ENCODE measurements around the gene LAMTOR1.

DNA sequence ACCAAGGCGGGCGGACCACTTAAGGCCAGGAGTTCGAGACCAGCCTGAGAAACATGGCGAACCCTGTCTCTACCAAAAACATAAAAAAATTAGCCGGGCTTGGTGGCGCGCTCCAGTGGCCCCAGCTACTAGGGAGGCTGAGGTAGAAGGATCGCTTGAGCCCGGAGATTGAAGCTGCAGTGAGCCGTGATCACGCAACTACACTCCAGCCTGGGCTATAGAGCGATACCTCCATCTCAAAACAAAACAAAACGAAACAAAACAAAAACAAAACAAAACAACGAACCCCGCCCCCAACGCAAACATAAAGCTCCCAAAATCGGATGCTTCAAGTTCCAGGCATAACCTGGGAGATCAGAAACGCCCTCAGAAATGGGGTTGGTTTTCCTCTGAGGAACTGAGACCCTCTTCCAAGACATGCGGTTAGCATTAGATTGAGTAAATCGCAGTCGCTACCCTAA, 21.9 kb downstream of the LAMTOR1 start:
- TF ChIP-seq, protein P1, sequence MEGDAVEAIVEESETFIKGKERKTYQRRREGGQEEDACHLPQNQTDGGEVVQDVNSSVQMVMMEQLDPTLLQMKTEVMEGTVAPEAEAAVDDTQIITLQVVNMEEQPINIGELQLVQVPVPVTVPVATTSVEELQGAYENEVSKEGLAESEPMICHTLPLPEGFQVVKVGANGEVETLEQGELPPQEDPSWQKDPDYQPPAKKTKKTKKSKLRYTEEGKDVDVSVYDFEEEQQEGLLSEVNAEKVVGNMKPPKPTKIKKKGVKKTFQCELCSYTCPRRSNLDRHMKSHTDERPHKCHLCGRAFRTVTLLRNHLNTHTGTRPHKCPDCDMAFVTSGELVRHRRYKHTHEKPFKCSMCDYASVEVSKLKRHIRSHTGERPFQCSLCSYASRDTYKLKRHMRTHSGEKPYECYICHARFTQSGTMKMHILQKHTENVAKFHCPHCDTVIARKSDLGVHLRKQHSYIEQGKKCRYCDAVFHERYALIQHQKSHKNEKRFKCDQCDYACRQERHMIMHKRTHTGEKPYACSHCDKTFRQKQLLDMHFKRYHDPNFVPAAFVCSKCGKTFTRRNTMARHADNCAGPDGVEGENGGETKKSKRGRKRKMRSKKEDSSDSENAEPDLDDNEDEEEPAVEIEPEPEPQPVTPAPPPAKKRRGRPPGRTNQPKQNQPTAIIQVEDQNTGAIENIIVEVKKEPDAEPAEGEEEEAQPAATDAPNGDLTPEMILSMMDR (IDR thresholded peaks at IDR 0.05): no peak
- TF ChIP-seq POLR2A (IDR thresholded peaks at IDR 0.05): no peak
